Liver (tissue), 9 donors: ENCODE results near the gene SLTM. TPM values are rescaled to one million over a fixed set of nuclear protein-coding genes. Genes with fewer than 3 reads are reported as not detected.
A peak's percentile ranks its signal among the peaks of the same experiment; 100 is the strongest.
"Not testable (repeated sequence)": the region's sequence is repeated elsewhere in the genome, so short reads cannot be mapped to it uniquely, and the experiment has no call there.

Source experiments
- DNase-seq: peaks from one replicate; pipeline ENCODE4 v3.0.0-alpha.2; 2017; ENCODE audit warnings: low spot score
- H3K27ac ChIP-seq, 2 donors: one replicate each; pipeline ENCODE4 v1.7.0; 2013; ENCODE audit warnings: inconsistent platforms in 2 of 2, low read length in 2 of 2, control low read depth in 1 of 2, low read depth in 1 of 2, mild to moderate bottlenecking in 1 of 2
- H3K27me3 ChIP-seq, 4 donors: one replicate each; pipeline versions ENCODE4 v1.6.1 to v1.7.0; 2013; ENCODE audit warnings: low read length in 3 of 4, inconsistent platforms in 1 of 4, mild to moderate bottlenecking in 1 of 4, moderate library complexity in 1 of 4; ENCODE audit not compliant: control insufficient read depth in 4 of 4, insufficient read depth in 4 of 4
- H3K36me3 ChIP-seq, 4 donors: one replicate each; pipeline versions ENCODE4 v1.6.1 to v1.7.0; 2013; ENCODE audit warnings: low read length in 3 of 4, mild to moderate bottlenecking in 3 of 4, low read depth in 1 of 4, moderate library complexity in 1 of 4; ENCODE audit not compliant: control insufficient read depth in 4 of 4, insufficient read depth in 3 of 4
- H3K4me1 ChIP-seq, 4 donors: one replicate each; pipeline versions ENCODE4 v1.6.1 to v1.7.0; 2013; ENCODE audit warnings: low read length in 3 of 4, mild to moderate bottlenecking in 3 of 4, moderate library complexity in 1 of 4; ENCODE audit not compliant: control insufficient read depth in 4 of 4, insufficient read depth in 4 of 4
- H3K4me3 ChIP-seq, 3 donors: one replicate each; pipeline versions ENCODE4 v1.6.1 to v1.7.0; 2013; ENCODE audit warnings: low read length in 3 of 3, control low read depth in 1 of 3, low read depth in 1 of 3, mild to moderate bottlenecking in 1 of 3
- H3K9ac ChIP-seq, 2 donors: one replicate each; pipeline ENCODE4 v1.7.0; 2013; ENCODE audit warnings: low read length in 2 of 2, mild to moderate bottlenecking in 2 of 2, moderate library complexity in 2 of 2, control low read depth in 1 of 2, low read depth in 1 of 2
- H3K9me3 ChIP-seq, 4 donors: one replicate each; pipeline versions ENCODE4 v1.6.1 to v1.7.0; 2013; ENCODE audit warnings: low read length in 3 of 4; ENCODE audit not compliant: control insufficient read depth in 4 of 4
- EGR1 ChIP-seq, 2 donors: IDR thresholded peaks; 2 replicates each; pipeline ENCODE4 v1.6.1; 2016 to 2018; ENCODE audit warnings: antibody characterized with exemption in 2 of 2, low read depth in 2 of 2
- FOXA1 ChIP-seq: IDR thresholded peaks from 2 replicates; pipeline ENCODE4 v1.6.1; 2016; ENCODE audit warnings: antibody characterized with exemption
- FOXA2 ChIP-seq: IDR thresholded peaks from 2 replicates; pipeline ENCODE4 v1.6.1; 2016; ENCODE audit warnings: antibody characterized with exemption
- GABPA ChIP-seq, 2 donors: IDR thresholded peaks in 1 of 2; conservative IDR thresholded peaks in 1 of 2; 2 replicates each; pipeline ENCODE4 v1.6.1; 2016; ENCODE audit warnings: antibody characterized with exemption in 2 of 2, mild to moderate bottlenecking in 1 of 2, moderate library complexity in 1 of 2
- HNF4A ChIP-seq, 2 donors: conservative IDR thresholded peaks; 2 replicates each; pipeline ENCODE4 v1.6.1; 2016; ENCODE audit warnings: antibody characterized with exemption in 2 of 2, mild to moderate bottlenecking in 2 of 2
- HNF4G ChIP-seq: IDR thresholded peaks from 2 replicates; pipeline ENCODE4 v1.6.1; 2016; ENCODE audit warnings: antibody characterized with exemption
- JUND ChIP-seq, 2 donors: IDR thresholded peaks; 2 replicates each; pipeline ENCODE4 v1.6.1; 2016; ENCODE audit warnings: antibody characterized with exemption in 2 of 2
- MAX ChIP-seq: IDR thresholded peaks from 2 replicates; pipeline ENCODE4 v1.6.1; 2016; ENCODE audit warnings: antibody characterized with exemption
- NR2F2 ChIP-seq: IDR thresholded peaks from 2 replicates; pipeline ENCODE4 v1.6.1; 2016; ENCODE audit warnings: antibody characterized with exemption
- RXRA ChIP-seq, 2 donors: IDR thresholded peaks; 2 replicates each; pipeline ENCODE4 v1.6.1; 2017 to 2018; ENCODE audit warnings: antibody characterized with exemption in 2 of 2, mild to moderate bottlenecking in 1 of 2
- TAF1 ChIP-seq: conservative IDR thresholded peaks from 2 replicates; pipeline ENCODE4 v1.6.1; 2016; ENCODE audit warnings: antibody characterized with exemption, mild to moderate bottlenecking
- YY1 ChIP-seq: IDR thresholded peaks from 2 replicates; pipeline ENCODE4 v1.6.1; 2016; ENCODE audit warnings: antibody characterized with exemption, mild to moderate bottlenecking
- WGBS: extraction: QIAGEN DNeasy Blood & Tissue Kit; methylation state at CpG from one replicate; pipeline ENCODE4 v1.1.7; 2013; 5-methylcytosine and 5-hydroxymethylcytosine counted together
- polyA plus RNA-seq, 2 donors: library from polyadenylated mRNA; stranded (reverse) in 1 of 2; unstranded in 1 of 2; fragments of 200-250 nt in 1 of 2; fragments of >200 nt in 1 of 2; fragmentation: Nextera tagmentation in 1 of 2; extraction: Ambion mirVana in 1 of 2; gene quantifications; one replicate each; pipeline versions ENCODE4 v1.2.1 to v1.2.3, GENCODE V29; 2013 to 2015
- total RNA-seq, 2 donors: library from RNA; depleted of rRNA; stranded (reverse); fragments of >200 nt; gene quantifications; one replicate each; pipeline ENCODE4 v1.2.3, GENCODE V29; 2014
- TF ChIP-seq, protein P1 (sequence below): IDR thresholded peaks from 2 replicates; pipeline ENCODE4 v1.6.1; 2016; ENCODE audit warnings: antibody characterized with exemption
- TF ChIP-seq, protein P2 (sequence below): fragments of 150-350 bp; IDR thresholded peaks from 2 replicates; pipeline ENCODE4 v1.5.1; 2017; ENCODE audit warnings: improper control_type of control experiment, low read depth, low read length; ENCODE audit not compliant: missing input control
- TF ChIP-seq, protein P3 (sequence below): IDR thresholded peaks from 2 replicates; pipeline ENCODE4 v1.6.1; 2016; ENCODE audit warnings: antibody characterized with exemption
- donor health status: healthy.
- donor health status: healthy.
- donor health status: healthy.
- donor health status: healthy.
- donor health status: healthy.

Gene SLTM
- total and polyA plus RNA-seq, 4 donors = 20.4 to 78.1 (median 50.1) TPM

DNA sequence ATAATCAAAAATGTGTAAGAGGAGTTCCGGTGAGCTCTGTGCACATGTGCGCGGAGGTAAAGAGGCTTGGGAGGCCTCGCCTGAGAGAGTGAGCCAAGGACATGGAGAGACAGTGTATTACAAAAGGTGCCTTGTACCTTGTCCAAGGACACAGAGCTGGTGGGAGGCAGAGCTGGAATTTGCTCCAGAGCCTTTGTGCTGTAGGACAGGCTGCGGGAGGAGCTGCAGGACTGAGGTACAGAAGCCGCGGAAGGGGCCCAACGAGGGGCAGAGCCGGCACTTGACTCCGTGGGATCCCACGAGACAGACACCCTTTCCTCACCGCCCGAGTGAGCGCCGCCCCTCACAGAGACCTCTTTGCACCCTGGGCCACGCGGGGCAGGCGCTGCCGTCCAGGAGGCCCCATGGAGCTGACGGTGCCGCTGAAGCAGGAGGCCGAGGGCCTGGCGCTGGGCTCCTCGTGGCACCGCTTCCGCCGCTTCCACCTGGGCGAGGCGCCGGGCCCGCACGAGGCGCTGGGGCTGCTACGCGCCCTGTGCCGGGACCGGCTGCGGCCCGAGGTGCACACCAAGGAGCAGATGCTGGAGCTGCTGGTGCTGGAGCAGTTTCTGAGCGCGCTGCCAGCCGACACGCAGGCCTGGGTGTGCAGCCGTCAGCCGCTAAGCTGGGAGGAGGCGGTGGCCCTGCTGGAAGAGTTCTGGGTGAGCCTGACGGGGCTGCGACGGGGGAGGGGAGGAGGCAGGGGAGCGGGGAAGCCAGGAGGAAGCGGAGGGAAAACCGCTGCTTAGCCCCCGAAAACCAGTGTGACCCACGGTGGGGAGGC lies 68.7 kb downstream of the SLTM start:
- 27% methylated on average over 54 of the region's 54 CpGs for WGBS
- TF ChIP-seq RXRA (IDR thresholded peaks at IDR 0.05) = no peak
- peak; percentile 42 to 63 for TF ChIP-seq HNF4A (conservative IDR thresholded peaks at IDR 0.05)
- H3K27ac ChIP-seq = peak overlapping the region in 1 of 2 donors; percentile 31
- DNase-seq = peak; percentile 43
- peak overlapping the region; percentile 15 to 47 (median 42) for H3K4me3 ChIP-seq
- peaks cover 0 to 8% (median 4%) of the 10 kb centered on the region in 4 donors for H3K4me1 ChIP-seq
- no peaks in the 10 kb centered on the region for H3K9me3 ChIP-seq
- no peak overlapping the region for H3K9ac ChIP-seq
- H3K36me3 ChIP-seq = no peaks in the 10 kb centered on the region
- no peaks in the 10 kb centered on the region for H3K27me3 ChIP-seq

DNA sequence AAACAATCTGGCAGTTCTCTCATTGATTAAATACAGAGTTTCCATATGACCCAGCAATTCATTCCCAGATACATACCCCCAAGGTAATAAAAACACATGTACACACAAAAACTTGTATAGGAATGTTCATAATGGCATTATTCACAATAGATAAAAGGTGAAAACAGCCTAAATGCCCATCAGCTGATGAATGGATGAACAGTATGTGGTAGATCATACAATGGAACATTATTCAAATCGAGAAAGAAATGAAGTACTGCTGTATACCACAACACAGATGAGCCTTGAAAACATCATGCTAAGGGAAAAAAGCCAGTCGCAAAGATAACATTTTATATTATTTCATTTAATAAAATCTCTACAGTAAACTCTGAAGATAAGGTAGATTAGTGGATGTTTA lies 71.2 kb downstream of the SLTM start:
- Histone ChIP-seq H3K36me3 (no peaks in the 10 kb centered on the region), H3K4me3 (no peak overlapping the region), H3K9ac (no peak overlapping the region), H3K9me3 (no peaks in the 10 kb centered on the region), H3K27me3 (no peaks in the 10 kb centered on the region), H3K27ac (no peak overlapping the region), H3K4me1 (peaks cover 0 to 8% (median 4%) of the 10 kb centered on the region in 4 donors)
- TF ChIP-seq, protein P1, sequence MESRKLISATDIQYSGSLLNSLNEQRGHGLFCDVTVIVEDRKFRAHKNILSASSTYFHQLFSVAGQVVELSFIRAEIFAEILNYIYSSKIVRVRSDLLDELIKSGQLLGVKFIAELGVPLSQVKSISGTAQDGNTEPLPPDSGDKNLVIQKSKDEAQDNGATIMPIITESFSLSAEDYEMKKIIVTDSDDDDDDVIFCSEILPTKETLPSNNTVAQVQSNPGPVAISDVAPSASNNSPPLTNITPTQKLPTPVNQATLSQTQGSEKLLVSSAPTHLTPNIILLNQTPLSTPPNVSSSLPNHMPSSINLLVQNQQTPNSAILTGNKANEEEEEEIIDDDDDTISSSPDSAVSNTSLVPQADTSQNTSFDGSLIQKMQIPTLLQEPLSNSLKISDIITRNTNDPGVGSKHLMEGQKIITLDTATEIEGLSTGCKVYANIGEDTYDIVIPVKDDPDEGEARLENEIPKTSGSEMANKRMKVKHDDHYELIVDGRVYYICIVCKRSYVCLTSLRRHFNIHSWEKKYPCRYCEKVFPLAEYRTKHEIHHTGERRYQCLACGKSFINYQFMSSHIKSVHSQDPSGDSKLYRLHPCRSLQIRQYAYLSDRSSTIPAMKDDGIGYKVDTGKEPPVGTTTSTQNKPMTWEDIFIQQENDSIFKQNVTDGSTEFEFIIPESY = no peak
- TF ChIP-seq YY1 = no peak
- TF ChIP-seq, protein P2, sequence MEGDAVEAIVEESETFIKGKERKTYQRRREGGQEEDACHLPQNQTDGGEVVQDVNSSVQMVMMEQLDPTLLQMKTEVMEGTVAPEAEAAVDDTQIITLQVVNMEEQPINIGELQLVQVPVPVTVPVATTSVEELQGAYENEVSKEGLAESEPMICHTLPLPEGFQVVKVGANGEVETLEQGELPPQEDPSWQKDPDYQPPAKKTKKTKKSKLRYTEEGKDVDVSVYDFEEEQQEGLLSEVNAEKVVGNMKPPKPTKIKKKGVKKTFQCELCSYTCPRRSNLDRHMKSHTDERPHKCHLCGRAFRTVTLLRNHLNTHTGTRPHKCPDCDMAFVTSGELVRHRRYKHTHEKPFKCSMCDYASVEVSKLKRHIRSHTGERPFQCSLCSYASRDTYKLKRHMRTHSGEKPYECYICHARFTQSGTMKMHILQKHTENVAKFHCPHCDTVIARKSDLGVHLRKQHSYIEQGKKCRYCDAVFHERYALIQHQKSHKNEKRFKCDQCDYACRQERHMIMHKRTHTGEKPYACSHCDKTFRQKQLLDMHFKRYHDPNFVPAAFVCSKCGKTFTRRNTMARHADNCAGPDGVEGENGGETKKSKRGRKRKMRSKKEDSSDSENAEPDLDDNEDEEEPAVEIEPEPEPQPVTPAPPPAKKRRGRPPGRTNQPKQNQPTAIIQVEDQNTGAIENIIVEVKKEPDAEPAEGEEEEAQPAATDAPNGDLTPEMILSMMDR = no peak
- no peak for TF ChIP-seq TAF1
- no peak for TF ChIP-seq NR2F2
- TF ChIP-seq, protein P3, sequence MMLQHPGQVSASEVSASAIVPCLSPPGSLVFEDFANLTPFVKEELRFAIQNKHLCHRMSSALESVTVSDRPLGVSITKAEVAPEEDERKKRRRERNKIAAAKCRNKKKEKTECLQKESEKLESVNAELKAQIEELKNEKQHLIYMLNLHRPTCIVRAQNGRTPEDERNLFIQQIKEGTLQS = no peak
- no peak for TF ChIP-seq EGR1 (IDR thresholded peaks at IDR 0.05; ENCODE audit: low read depth in 2 of 2)
- TF ChIP-seq FOXA1 = no peak
- TF ChIP-seq FOXA2 = no peak
- no peak for TF ChIP-seq MAX
- TF ChIP-seq JUND (IDR thresholded peaks at IDR 0.05) = no peak
- TF ChIP-seq HNF4A (conservative IDR thresholded peaks at IDR 0.05) = no peak
- TF ChIP-seq GABPA (IDR thresholded peaks at IDR 0.05 in 1 of 2, conservative IDR thresholded peaks at IDR 0.05 in 1 of 2) = no peak
- no peak for TF ChIP-seq HNF4G
- 92% methylated on average over 2 of the region's 2 CpGs for WGBS
- no peak for DNase-seq

DNA sequence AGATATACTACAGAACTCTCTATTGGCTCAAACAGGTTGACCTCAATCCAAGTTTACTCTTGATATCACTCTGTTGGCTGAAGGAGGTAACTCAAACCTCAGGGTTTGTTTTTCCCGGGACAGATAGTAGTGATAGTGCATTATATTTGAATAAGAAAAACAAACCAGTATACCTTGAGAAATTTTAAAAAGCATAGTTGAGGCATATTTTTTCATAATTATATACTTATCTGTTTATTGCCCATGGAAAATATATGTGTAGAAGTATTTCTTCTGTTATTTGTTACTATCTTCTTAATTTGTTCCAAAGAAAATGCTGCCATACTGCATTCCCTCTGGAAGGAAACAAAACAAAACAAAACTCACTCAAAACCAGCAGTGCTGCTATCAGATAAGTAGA lies 76.9 kb downstream of the SLTM start:
- not testable (repeated sequence) for H3K36me3 ChIP-seq, H3K9ac ChIP-seq, H3K4me1 ChIP-seq, H3K9me3 ChIP-seq, H3K4me3 ChIP-seq, H3K27me3 ChIP-seq, DNase-seq, H3K27ac ChIP-seq
- WGBS = 33% methylated on average over 1 of the region's 1 CpG
